ENCODE results near the gene GIMAP5. TPM values are rescaled to one million over a fixed set of nuclear protein-coding genes. Genes with fewer than 3 reads are reported as not detected.

The GIMAP5 gene
- total and polyA plus RNA-seq, 2 of the 13 experiments (the other 11 are each of a cell fraction or from before 2014, with no cell fraction given) = not detected

- TF ChIP-seq FIP1L1 (IDR thresholded peaks at IDR 0.05; ENCODE audit: borderline replicate concordance, insufficient read depth, low read depth, low read length) (no peak), ZNF292 (CRISPR knock-in tag; IDR thresholded peaks at IDR 0.05; ENCODE audit: borderline replicate concordance, low read depth) (no peak), ZBTB42 (CRISPR knock-in tag; IDR thresholded peaks at IDR 0.05) (no peak), LBX2 (CRISPR knock-in tag; IDR thresholded peaks at IDR 0.05; ENCODE audit: borderline replicate concordance) (no peak)
Measured at GRCh38 chr7:150716939-150717338, 20.3 kb upstream of the GIMAP5 start (continued).

GRCh38 chr7:150717814-150718420 lies 19.3 kb upstream of the GIMAP5 start:
- ChIA-PET CTCF (ENCODE audit: low intra/inter-chr PET ratio, low total read pairs) (no interaction called here), POLR2A (no interaction called here)
- Histone ChIP-seq H4K20me1 (ENCODE audit: insufficient read depth, low read length) (no peaks in the 10 kb centered on the region), H3K9me3 (ENCODE audit: low read length) (no peaks in the 10 kb centered on the region), H3K4me3 (replicated peaks in 1 of 3; ENCODE audit: insufficient read depth in 1 of 3, low read depth in 2 of 3, low read length in 3 of 3) (no peak overlapping the region), H3K79me2 (ENCODE audit: insufficient read depth, low read length) (no peaks in the 10 kb centered on the region), H3K27me3 (ENCODE audit: control insufficient read depth in 1 of 2, insufficient read depth in 2 of 2, low read length in 2 of 2) (peaks cover 0 to 12% of the 10 kb centered on the region in 2 experiments; a peak in 4 of 5 replicates), H3K9ac (ENCODE audit: insufficient read depth, low read depth, low read length) (no peak overlapping the region), H3K4me2 (ENCODE audit: low read depth, low read length) (no peak overlapping the region), H2AFZ (ENCODE audit: low read length) (no peak overlapping the region), H3K27ac (ENCODE audit: extremely low read length, insufficient read depth, low read length) (no peak overlapping the region), H3K4me1 (ENCODE audit: insufficient read depth, low read length) (no peaks in the 10 kb centered on the region), H3K36me3 (replicated peaks in 1 of 2; ENCODE audit: control insufficient read depth in 1 of 2, insufficient read depth in 2 of 2, low read length in 2 of 2) (no peaks in the 10 kb centered on the region)
- no TSS peak for BruUV-seq (replicated peaks)
- in situ Hi-C loops (cut with HindIII; ENCODE audit: extremely low pct_ligation_motif_present, low pct_unique_long_range_greater_than_20kb) (no loop called here), intact Hi-C loops (cut with micrococcal nuclease; ENCODE audit: unreplicated experiment) (no loop called here)
- under 1% methylated on average over 4 of the region's 4 CpGs for WGBS (ENCODE audit: low lambda C conversion rate)
- DNase-seq (ENCODE audit: low spot score) (no peak), FAIRE-seq (no peak), ATAC-seq (no peak)
- TF ChIP-seq RFX1 (IDR thresholded peaks at IDR 0.05) = no peak
- no peak for TF ChIP-seq SOX5 (CRISPR knock-in tag; IDR thresholded peaks at IDR 0.05; ENCODE audit: borderline replicate concordance)

- POLR2A ChIA-PET = no interaction called here
- ATAC-seq (no peak), FAIRE-seq (no peak), DNase-seq (ENCODE audit: low spot score) (no peak)
- in situ Hi-C loops (cut with HindIII; ENCODE audit: extremely low pct_ligation_motif_present, low pct_unique_long_range_greater_than_20kb) (no loop called here), intact Hi-C loops (cut with micrococcal nuclease; ENCODE audit: unreplicated experiment) (no loop called here)
- Histone ChIP-seq H3K27me3 (ENCODE audit: control insufficient read depth in 1 of 2, insufficient read depth in 2 of 2, low read length in 2 of 2) (peaks cover 0 to 12% of the 10 kb centered on the region in 2 experiments; a peak in 4 of 5 replicates), H3K4me3 (replicated peaks in 1 of 3; ENCODE audit: insufficient read depth in 1 of 3, low read depth in 2 of 3, low read length in 3 of 3) (no peak overlapping the region), H3K9me3 (ENCODE audit: low read length) (no peaks in the 10 kb centered on the region), H3K79me2 (ENCODE audit: insufficient read depth, low read length) (no peaks in the 10 kb centered on the region), H4K20me1 (ENCODE audit: insufficient read depth, low read length) (no peaks in the 10 kb centered on the region), H2AFZ (ENCODE audit: low read length) (no peak overlapping the region), H3K9ac (ENCODE audit: insufficient read depth, low read depth, low read length) (no peak overlapping the region), H3K4me2 (ENCODE audit: low read depth, low read length) (no peak overlapping the region), H3K27ac (ENCODE audit: extremely low read length, insufficient read depth, low read length) (no peak overlapping the region), H3K4me1 (ENCODE audit: insufficient read depth, low read length) (no peaks in the 10 kb centered on the region), H3K36me3 (replicated peaks in 1 of 2; ENCODE audit: control insufficient read depth in 1 of 2, insufficient read depth in 2 of 2, low read length in 2 of 2) (no peaks in the 10 kb centered on the region)
- CTCF ChIA-PET (ENCODE audit: low intra/inter-chr PET ratio, low total read pairs) = no interaction called here
- WGBS (ENCODE audit: low lambda C conversion rate) = 51% methylated on average over 4 of the region's 4 CpGs
- no TSS peak for BruUV-seq (replicated peaks)
- TF ChIP-seq ZNF282 (IDR thresholded peaks at IDR 0.05; ENCODE audit: partially characterized antibody) = no peak
- no peak for TF ChIP-seq ZBTB7B (CRISPR knock-in tag; IDR thresholded peaks at IDR 0.05)
- TF ChIP-seq ZNF775 (CRISPR knock-in tag; IDR thresholded peaks at IDR 0.05; ENCODE audit: borderline replicate concordance) = no peak
- no peak for TF ChIP-seq ZNF225 (CRISPR knock-in tag; IDR thresholded peaks at IDR 0.05)
- no peak for TF ChIP-seq ZNF512 (CRISPR knock-in tag; IDR thresholded peaks at IDR 0.05)
- TF ChIP-seq CTCF (CRISPR knock-in tag; IDR thresholded peaks at IDR 0.05) = no peak
- TF ChIP-seq GLI4 (CRISPR knock-in tag; IDR thresholded peaks at IDR 0.05; ENCODE audit: borderline replicate concordance) = no peak
- TF ChIP-seq DNMT3B (CRISPR knock-in tag; conservative IDR thresholded peaks at IDR 0.05) = no peak
Measured at GRCh38 chr7:150719436-150719835, 17.8 kb upstream of the GIMAP5 start.
